ENCODE data around the gene SUN3. TPM values are rescaled to one million over a fixed set of nuclear protein-coding genes. Genes with fewer than 3 reads are reported as not detected.

SUN3 gene
- total and polyA plus RNA-seq, 9 of the 15 experiments (the other 6 are each of a cell fraction or from before 2014, with no cell fraction given), result 0.04 to 0.06 TPM; not detected in 7

GRCh38 chr7:47979145-47979831 lies 49.6 kb downstream of the SUN3 start, which contains the start of gene HUS1 (continued):
- TF ChIP-seq SIN3A (IDR thresholded peaks at IDR 0.05; ENCODE audit: borderline replicate concordance in 2 of 2, control insufficient read depth in 1 of 2, low read depth in 2 of 2, low read length in 2 of 2) (peak; percentile 42 to 65; a peak in 2 of 4 replicates), TCF3 (CRISPR knock-in tag; IDR thresholded peaks at IDR 0.05) (no peak), HMG20B (CRISPR knock-in tag; IDR thresholded peaks at IDR 0.05) (no peak), MIER1 (IDR thresholded peaks at IDR 0.05; ENCODE audit: low read depth) (peak; percentile 66), ZNF347 (CRISPR knock-in tag; IDR thresholded peaks at IDR 0.05; ENCODE audit: low read depth) (no peak), GTF2F1 (IDR thresholded peaks at IDR 0.05; ENCODE audit: low read depth, low read length) (peak; percentile 71; the same call in 1 of the 2 replicates), SREBF2 (CRISPR knock-in tag; IDR thresholded peaks at IDR 0.05) (0 out of 2 replicates have a peak, but pooled peaks have one; percentile 34), POLR2A (conservative IDR thresholded peaks at IDR 0.05) (peak; percentile 95), CLOCK (CRISPR knock-in tag; IDR thresholded peaks at IDR 0.05; ENCODE audit: borderline replicate concordance) (no peak), HDGF (IDR thresholded peaks at IDR 0.05) (no peak), MBD2 (IDR thresholded peaks at IDR 0.05; ENCODE audit: borderline replicate concordance, low read depth) (peak; percentile 67; the same call in 1 of the 2 replicates), ZNF518B (CRISPR knock-in tag; IDR thresholded peaks at IDR 0.05) (no peak), TOE1 (IDR thresholded peaks at IDR 0.05; ENCODE audit: borderline replicate concordance) (peak; percentile 88), TOE1 (CRISPR knock-in tag; IDR thresholded peaks at IDR 0.05; ENCODE audit: borderline replicate concordance, low read depth) (no peak), MAFK (IDR thresholded peaks at IDR 0.05; ENCODE audit: low read length) (no peak), RBM22 (IDR thresholded peaks at IDR 0.05; ENCODE audit: low read depth, low read length, poor library complexity, severe bottlenecking) (peak; percentile 86), PHF21A (IDR thresholded peaks at IDR 0.05; ENCODE audit: borderline replicate concordance, low read depth) (no peak), ZNF175 (CRISPR knock-in tag; IDR thresholded peaks at IDR 0.05; ENCODE audit: low read depth) (0 out of 2 replicates have a peak, but pooled peaks have one; percentile 32), CXXC5 (CRISPR knock-in tag; IDR thresholded peaks at IDR 0.05) (peak; percentile 89), TEAD4 (IDR thresholded peaks at IDR 0.05; ENCODE audit: low read length) (no peak; the same call in 1 of the 2 replicates), TEAD4 (CRISPR knock-in tag; IDR thresholded peaks at IDR 0.05; ENCODE audit: borderline replicate concordance) (no peak), KDM1A (IDR thresholded peaks at IDR 0.05) (peak in 1 of 2 experiments; percentile 59; a peak in 2 of 4 replicates), FIP1L1 (IDR thresholded peaks at IDR 0.05; ENCODE audit: low read depth, low read length, poor library complexity, severe bottlenecking) (peak; percentile 98)
